A172 (cell line): ENCODE data around the gene WDTC1. TPM values are rescaled to one million over a fixed set of nuclear protein-coding genes. Genes with fewer than 3 reads are reported as not detected.
A peak's percentile ranks its signal among the peaks of the same experiment; 100 is the strongest.
"Not testable (repeated sequence)": the region's sequence is repeated elsewhere in the genome, so short reads cannot be mapped to it uniquely, and the experiment has no call there.

Experiments
- DNase-seq: peaks from one replicate; pipeline ENCODE4 v3.0.0-alpha.2; 2015; ENCODE audit warnings: low spot score
- total RNA-seq: library from RNA; depleted of rRNA; stranded (reverse); fragments of >200 nt; shearing (Covaris generic); gene quantifications from 2 replicates; pipeline ENCODE4 v1.2.3, GENCODE V29; 2014

The WDTC1 gene
- total RNA-seq, 1 experiment from 2014 or later = 8.8 TPM

DNA sequence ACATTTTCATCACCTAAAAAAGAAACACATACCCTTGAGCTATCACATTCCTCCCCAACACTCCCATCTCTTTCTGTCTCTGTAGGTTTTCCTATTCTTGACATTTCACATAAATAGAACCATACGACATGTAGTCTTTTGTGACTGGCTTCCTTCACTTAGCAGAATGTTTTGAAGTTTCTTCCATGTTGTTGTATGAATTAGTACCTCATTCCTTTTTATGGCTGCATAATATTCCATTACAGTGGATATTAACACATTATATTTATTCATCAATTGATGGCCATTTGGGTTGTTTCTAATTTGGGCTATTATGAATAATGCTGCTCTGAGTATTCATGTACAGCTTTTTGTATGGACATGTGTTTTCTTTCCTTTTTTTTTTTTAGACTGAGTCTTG, 11.8 kb downstream of the WDTC1 start:
- no peak for DNase-seq

DNA sequence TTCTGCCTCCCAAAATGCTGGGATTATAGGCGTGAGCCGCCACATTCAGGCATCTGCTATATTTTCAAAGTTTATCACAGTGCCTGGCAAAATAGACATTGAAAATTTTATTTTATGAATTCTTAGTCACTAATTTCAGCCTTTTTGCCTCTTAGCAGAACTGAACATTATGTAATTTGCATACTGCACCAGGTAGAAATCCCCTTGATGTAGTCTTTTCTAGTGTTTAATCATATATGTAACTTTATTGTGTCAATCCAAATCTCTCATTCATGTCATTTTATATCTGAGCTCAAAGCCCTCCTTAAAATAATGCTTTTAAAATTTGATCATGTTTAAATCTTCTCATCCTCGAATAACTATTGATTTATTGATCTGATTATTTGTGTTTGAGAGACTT, 19.2 kb downstream of the WDTC1 start:
- DNase-seq = no peak

DNA sequence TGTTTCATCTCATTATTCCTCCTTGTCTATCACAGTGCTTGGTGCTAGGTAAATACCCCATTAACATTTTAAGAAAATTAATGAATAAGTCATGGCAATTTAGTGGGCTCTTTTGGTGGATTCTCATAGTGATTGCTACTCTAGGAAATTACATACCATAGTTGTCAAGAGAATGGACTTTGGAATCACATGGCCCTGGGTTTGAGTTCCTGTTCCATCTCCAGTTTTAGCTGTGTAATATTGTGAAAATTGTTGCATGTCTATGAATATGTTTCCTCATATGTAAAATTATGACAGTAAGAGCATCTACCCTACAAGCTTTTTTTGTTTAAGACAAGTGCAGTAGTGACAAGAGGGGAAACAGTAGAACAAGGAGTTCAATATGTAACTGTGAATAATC, 20.7 kb downstream of the WDTC1 start:
- DNase-seq = no peak

DNA sequence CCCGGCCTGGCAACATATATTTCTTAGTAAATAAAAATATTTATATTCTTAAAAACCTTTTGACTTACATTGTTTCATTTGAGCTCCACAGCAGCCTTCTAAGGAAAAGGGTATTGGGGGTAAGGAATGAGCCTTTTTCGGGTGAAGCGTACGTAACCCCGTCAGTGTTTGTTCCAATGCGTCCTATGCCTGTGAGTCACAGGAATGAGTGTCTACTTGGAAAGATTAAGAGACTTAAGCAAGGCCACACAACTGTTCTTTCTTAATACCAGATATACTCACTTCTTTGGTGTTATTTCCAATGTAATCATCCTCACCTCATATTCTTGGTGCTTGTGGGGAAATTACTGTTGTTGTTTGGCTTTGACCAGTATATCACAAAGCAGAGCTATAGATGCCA, 22.7 kb downstream of the WDTC1 start:
- DNase-seq = no peak

DNA sequence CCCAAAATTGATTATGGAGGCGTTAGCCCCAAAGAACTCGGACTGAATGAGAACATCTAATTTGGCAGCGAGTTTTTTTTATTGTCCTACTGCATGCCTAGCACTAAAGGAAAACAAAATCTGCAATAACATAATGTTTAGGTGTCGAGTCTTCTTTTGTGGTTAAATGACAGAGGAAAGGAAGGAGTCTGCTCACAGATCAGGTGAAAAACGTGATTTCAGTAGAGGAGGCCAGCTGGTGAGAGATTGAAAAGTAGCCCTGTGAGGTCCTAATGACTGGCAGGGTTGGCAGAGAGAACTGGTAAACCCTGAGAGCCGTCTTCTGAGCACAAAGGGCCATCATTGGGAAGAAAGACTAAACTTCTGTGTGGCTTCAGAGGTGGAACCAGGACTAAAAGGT, 24.2 kb downstream of the WDTC1 start:
- no peak for DNase-seq

DNA sequence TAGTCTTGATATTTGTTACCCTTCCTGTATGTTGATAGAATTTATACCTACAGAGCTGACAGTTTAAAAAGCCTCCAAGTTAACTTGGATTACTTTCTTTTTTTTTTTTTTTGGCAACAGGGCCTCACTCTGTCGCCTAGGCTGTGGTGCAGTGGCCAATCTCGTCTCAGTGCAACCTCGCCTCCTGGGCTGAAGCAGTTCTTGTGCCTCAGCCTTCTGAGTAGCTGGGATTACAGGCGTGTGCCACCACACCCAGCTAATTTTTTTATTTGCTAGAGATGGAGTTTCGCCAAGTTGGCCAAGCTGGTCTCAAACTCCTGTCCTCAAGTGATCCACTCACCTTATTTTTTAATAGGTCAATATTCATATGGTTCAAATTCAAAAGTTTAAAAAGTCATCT, 32.7 kb downstream of the WDTC1 start:
- DNase-seq = no peak

DNA sequence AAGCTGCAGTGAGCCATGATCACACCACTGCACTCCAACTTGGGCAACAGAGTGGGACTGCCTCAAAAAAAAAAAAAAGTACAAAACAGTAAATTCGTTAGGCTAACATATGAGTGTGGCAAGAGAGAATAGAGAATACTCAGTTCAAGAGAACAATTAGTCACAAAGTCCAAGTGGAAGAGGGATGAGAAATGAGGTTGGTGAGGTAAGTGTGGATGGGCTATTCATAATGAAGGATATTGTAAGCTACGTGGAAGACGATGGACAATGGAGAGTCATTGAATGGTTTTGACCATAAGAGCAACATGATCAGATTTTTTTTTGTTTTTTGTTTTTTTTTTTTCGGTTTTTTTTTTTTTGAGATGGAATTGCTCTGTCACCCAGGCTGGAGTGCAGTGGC, 34.8 kb downstream of the WDTC1 start:
- DNase-seq = no peak

DNA sequence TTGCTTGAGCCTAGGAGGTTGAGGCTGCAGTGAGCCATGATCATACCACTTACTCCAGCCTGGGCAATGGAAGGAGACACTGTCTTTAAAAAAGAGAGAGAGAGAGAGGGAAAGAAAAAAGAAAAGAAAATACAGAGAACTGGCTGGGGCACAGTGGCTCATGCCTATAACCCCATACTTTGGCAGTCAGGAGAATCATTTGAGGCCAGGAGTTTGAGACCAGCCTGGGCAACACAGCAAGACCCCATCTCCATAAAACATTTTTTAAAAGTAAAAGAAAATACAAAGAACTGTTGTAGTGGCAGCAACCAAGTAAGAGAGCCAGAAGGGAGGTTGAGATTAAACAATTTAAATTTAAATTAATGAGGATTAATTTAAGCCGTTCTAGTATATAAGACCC, 39.8 kb downstream of the WDTC1 start:
- no peak for DNase-seq

DNA sequence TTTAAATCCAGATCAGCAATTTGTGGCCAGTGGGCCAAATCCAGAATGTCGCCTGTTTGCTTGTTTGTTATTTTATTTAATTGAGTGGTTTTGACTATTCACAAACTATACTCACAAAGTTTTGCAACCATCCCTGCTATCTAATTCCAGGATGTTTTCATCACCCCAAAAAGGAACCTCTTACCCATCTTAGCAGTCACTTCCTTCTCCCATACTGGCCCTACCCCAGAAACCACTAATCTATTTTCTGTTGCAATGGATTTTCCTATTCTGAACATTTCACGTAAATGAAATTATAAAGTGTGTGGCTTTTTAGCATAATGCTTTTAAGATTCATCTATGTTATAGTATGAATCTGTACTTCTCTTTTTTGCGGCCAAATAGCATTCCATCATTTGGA, 41.3 kb downstream of the WDTC1 start:
- no peak for DNase-seq

DNA sequence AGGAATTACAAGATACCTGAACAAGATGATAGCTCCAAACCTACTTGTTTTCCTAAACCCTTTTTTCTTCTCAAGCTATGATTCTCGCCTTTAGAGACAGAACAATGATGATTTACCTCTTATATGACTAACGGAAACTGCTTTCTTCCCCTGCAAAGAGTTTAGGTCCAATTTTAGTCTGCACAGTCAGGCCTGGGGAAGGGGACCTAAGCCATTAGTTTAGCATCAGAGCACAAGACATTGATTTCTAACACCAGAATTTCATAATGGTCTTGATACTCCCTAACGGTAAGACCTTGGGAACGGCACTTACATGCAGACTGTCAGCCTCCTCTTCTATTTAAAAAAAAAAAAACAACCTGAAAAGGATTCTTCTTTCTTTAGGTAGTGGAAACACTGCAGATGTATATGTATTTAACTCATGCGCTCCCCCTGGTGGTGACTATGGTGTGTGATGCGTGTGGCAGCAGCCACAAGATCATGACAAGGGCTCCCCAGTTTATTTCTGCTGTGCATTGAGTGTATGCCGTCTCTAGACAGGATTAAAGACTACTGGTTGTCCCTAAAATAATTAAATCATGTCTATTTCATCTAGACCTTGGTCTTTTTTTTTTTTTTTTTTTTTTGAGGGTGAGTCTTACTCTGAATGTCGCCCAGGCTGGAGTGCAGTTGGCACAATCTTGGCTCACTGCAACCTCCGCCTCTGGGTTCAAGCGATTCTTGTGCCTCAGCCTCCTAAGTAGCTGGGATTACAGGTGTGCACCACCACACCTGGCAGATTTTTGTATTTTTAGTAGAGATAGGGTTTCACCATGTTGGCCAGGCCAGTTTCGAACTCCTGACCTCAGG, 50.2 kb downstream of the WDTC1 start:
- DNase-seq = peak; percentile 51

DNA sequence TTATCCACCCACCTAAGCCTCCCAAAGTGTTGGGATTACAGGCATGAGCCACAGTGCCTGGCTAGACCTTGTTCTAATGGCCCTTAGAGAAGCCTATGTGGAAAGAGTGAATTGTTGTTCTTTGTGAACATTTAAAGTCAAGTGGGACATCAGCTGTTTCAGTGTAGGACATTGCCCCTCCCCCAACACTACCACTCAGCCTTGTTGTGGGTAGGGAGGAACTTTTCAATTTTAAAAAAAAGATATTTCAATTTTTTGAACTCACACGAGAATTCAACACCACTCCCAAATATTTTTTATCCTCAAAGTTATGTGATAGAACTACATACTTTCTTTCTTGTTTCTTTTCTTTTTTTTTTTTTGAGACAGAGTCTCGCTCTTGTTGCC, 50.8 kb downstream of the WDTC1 start:
- DNase-seq = no peak

DNA sequence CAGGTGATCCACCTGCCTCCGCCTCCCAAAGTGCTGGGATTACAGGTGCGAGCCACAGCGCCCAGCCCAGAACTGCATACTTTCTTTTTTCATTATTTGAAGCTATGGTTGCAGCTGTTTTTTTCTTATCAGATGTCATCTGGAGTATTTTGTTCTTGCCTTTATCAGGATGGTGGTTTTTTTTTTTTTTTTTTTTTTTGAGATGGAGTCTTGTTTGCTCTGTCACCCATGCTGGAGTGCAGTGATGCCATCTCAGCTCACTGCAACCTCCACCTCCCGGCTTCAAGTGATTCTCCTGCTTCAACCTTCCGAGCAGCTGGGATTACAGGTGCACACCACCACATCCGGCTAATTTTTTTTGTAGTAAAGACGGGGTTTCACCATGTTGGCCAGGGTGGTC, 51.4 kb downstream of the WDTC1 start:
- not testable (repeated sequence) for DNase-seq

DNA sequence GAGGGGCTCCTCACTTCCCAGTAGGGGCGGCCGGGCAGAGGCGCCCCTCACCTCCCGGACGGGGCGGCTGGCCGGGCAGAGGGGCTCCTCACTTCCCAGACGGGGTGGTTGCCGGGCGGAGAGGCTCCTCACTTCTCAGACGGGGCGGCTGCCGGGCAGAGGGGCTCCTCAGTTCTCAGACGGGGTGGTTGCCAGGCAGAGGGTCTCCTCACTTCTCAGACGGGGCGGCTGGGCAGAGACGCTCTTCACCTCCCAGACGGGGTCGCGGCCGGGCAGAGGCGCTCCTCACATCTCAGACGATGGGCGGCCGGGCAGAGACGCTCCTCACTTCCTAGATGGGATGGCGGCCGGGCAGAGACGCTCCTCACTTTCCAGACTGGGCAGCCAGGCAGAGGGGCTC, 54.7 kb downstream of the WDTC1 start:
- DNase-seq = not testable (repeated sequence)

DNA sequence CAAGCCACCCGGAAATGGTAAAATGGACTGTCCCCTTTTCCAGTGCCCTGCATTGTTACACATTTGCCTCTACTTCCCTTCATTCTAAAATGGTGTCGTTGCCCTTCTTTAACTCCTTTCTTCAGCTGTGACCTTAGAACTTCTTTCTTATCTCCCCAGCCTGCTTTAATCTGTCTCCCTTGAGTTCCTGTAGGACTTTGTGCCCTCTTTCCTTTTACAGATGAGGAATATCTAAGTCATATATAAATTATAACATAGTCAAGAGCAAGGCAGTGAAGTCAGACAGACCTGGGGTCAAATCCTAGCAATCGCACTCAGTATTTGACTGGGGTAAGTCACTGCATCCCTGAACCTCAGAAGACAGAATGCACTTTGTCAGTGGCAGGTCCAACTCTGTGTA, 56.1 kb downstream of the WDTC1 start:
- no peak for DNase-seq

DNA sequence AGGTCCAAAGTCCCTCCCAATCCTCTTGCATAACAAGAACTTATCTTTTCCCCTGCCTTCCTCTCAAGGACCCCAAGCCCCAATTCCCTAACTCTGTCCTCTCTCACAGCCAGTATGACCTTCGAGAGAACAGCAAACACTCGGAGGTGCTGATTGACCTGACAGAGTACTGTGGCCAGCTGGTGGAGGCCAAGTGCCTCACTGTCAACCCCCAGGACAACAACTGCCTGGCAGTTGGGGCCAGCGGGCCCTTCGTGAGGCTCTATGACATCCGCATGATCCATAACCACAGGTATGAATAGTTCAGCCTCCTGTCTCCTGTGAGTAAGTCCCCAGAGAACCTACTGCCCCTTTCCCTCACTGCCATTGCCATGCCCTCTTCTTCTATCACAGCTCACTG, 57.7 kb downstream of the WDTC1 start:
- no peak for DNase-seq

DNA sequence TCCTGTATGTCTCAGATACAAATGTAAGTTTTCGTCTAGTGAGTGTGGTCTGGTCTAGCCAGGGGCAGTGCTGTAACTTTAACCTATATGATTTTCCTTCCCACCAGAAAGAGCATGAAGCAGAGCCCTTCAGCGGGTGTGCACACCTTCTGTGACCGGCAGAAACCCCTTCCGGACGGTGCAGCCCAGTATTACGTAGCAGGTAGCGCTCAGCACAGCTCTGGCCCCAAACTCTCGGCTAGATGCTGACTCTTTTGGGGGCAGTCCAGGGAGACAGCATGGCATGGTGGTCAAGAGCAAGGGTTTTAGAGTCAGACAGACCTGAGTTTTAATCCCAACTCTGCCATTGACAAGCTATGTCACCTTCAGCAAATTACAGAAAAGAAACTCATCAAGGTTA, 59.5 kb downstream of the WDTC1 start:
- DNase-seq = no peak

DNA sequence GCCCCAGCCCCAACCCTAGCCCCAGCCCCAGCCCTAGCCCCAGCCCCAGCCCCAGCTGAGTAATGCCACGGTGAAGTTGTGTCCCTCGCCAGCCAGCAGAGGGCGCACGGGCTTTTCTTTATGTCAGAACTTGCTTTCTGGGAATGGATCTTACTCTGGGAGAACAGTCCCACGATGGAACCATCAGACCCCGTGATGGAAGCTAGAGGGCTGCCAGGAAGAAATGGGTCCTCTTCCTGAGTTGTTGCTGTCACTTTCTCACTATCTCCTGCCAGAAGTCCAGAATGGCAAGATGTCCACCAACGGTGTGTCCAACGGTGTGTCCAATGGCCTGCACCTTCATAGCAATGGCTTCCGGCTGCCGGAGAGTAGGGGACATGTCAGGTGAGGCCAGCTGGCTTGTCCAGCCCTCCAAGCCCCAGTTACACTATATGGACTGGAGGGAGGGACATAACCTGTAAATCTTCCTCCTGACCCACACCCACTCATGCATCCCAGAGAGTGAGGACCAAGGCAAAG, 62.4 kb downstream of the WDTC1 start:
- DNase-seq = no peak

DNA sequence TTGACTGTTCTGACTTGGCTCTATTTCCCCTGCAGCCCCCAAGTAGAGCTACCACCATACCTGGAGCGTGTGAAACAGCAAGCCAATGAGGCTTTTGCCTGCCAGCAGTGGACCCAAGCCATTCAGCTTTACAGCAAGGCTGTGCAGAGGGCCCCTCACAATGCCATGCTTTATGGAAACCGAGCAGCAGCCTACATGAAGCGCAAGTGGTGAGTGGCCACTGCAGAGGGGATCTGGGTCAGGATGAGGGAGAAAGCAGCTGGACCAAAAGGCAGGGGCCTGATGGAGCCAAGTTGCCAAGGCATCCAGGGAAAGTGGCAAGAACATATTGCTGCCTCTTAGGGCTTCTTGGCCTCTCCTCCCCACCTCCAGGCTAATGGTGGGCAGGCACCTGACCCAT, 63.5 kb downstream of the WDTC1 start:
- DNase-seq = no peak

DNA sequence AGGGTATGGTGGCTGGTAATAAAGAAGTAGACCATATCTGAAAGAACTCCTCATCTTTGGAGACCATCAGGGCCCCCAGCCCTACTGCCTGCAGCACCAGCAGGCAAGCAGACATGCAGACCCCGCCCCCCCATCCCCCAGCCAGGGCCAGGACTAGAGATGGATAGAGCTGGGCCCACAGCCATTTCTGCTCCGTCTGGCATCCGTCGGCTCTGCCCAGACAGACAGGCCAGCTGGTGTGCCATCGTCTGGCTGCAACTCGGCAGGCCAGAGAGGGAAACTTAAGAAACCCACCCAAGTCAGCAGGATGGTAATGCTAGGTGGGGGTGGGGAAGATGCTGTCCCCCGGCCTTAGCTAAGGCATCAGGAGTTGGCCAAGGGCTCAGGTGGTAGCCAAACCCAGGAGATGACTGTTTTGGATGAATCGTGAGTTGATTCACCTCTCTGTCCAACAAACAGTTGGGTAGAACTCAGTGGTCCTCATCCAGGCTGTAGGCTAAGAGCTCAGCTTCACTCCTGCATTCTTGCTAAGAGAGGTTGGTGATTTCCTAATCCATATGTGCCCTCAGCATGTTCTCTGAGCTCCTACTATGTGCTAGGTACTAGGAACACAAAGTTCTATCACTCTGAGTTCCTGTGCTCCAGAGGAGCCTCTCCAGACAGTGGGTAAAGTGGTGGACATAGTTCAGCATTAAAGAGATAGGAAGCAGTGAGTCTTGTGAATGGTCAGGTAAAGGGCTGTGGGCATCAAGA, 64.4 kb downstream of the WDTC1 start:
- no peak for DNase-seq

DNA sequence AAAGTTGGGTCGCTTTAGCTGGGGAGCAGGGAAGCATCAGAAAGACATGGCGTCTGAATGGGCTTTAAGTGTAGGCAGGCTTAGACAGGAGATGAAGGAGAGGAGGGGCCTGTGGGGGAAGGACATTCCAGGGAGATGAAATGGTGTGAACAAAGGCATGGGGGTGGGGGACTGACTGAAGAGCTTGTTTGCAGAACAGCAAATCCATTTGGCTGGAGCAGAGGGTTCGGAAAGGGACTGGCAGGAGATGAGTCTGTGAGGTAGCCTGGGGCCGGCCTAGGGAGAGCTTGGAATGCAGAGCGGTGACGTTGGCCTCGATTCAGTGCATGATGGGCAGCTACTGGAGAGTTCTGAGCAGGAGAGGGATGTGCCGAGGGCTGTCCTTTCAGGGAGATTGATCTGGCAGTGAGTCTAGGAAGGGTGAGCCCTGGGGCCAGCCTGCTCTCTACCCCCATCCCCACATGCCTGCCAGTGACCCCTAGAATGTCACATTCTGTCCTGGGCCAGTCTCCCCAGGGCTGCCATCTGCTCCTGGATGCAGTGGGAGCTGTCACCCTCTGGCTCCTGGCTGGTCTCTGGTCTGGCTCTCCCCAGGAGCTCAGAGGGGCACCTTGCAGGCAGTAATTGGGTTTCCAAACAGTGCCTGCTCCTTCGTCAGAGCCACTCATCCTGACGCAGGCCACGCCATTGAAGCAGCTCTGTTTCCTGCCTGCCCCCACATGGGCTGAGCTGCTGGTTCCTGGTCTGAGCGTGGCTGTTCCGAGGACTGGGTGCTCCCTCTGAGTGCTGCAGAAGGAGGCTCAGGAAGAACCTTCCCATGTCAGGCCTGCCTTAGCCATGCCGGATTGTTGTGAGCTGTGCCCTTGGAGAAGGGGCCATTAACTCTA, 65.2 kb downstream of the WDTC1 start:
- peak; percentile 73 for DNase-seq

DNA sequence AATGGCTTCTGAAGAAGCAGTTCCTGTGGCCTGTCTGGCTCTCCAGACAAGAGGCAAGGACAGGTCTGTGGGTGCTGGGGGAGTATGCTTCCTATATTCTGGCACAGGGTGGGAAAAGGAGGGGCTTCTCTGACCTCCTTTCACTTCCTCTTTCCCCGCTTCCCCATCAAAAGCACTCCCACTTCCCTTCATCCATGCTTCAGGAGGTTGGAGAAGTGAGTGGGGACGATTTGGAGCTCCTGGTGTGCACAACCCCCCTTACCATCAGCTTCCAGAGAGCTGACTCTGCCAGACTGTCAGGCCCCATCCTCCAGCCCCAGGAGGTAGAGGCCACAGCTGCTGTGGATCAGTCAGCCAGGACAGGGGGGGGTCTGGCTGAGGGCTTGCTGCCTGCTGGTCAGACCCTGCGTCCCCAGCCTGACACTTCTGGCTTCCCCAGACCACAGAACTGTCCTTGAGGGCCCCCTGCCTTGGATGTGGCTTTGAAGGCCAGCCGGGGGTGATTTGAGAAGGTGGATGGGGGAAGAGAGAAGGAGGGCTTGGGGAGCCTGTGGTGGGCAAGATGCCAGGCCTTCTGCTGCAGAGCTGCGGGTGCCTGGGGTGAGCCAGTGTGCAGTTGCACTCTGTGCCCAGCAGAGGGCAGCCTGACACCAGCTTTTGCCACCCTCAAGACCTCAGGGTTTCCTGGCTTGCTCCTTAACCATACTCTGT, 66.1 kb downstream of the WDTC1 start:
- peak; percentile 63 for DNase-seq

DNA sequence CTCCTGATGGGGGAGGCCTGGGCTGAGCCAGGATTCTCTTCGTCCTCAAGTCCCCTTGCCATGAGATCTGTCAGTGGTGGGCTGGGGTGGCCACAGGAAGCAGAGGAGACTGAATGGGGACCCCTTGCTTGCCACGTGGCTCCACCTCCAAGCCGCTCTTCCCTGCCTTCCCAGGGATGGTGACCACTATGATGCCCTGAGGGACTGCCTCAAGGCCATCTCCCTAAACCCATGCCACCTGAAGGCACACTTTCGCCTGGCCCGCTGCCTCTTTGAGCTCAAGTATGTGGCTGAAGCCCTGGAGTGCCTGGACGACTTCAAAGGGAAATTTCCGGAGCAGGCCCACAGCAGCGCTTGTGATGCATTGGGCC, 66.6 kb downstream of the WDTC1 start:
- DNase-seq = no peak
